Cardiac fibroblast (primary cell): ENCODE measurements around the gene TMCC1.

Experiments
- DNase-seq, 2 donors: peaks; one replicate each; pipeline versions ENCODE4 v3.0.0 to v3.0.0-alpha.2; 2010; ENCODE audit warnings: low read depth in 2 of 2
- H3K4me3 ChIP-seq, 2 donors: replicated peaks in 1 of 2; 1 replicate in 1 of 2; 2 replicates in 1 of 2; pipeline ENCODE4 v1.5.1; 2011; ENCODE audit warnings: low read depth in 2 of 2, low read length in 2 of 2, mild to moderate bottlenecking in 2 of 2, moderate library complexity in 1 of 2
- CTCF ChIP-seq: IDR thresholded peaks from one replicate; pipeline ENCODE4 v1.5.1; 2011; ENCODE audit warnings: low read depth, mild to moderate bottlenecking, low read length, inconsistent platforms

Gene TMCC1

GRCh38 chr3:129602309-129602708 is 291.2 kb downstream of the TMCC1 start:
- H3K4me3 ChIP-seq, result peak overlapping the region in 1 of 2 donors; percentile 99
- DNase-seq, result no peak
- TF ChIP-seq CTCF, result no peak

GRCh38 chr3:129601713-129602112 is 291.8 kb downstream of the TMCC1 start:
- peak overlapping the region in 1 of 2 donors; percentile 99 for H3K4me3 ChIP-seq
- no peak for DNase-seq
- TF ChIP-seq CTCF, result no peak

DNA sequence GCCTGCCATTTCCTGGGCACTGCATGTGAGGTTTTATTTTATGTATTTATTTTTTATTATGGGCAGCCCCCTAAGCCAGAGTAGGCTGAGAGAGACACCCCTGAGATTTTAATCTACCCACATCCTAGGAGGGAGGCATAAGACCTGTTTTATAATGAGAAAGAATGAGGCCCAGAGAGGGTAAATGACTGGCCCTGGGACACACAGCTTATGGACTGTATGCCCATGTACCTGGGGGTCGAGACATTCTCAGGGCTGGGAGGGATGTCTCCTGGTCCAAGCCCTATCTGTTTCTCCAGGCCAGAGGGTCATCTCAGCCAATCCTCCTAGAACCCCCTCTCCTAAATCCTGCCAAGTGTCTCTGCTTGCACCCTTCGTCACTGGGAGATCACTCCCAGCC is 293.2 kb downstream of the TMCC1 start:
- no peak overlapping the region for H3K4me3 ChIP-seq
- no peak for TF ChIP-seq CTCF
- no peak for DNase-seq

- no peak overlapping the region for H3K4me3 ChIP-seq
- DNase-seq, result peak; percentile 79 to 90
- no peak for TF ChIP-seq CTCF
Measured at GRCh38 chr3:129599607-129600006, 293.9 kb downstream of the TMCC1 start.

DNA sequence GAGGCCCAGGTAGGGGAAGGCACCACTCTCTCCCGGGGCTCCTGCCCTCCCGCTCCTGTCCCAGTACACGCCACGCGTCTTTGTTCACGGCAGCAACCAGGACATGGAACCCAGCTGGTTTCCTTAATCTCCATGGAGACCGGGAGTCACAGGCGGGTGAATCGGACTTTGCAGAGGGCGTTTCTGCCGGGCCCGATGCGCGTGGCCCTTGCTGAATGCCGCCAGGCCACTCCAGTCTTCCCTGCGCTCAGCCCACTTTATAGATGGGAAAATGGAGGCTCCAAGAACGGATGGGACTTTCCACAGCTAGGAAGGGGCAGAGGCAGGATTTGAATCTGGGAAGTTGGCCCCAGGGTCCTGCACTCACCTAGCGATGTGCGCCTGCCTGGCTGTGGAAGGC is 294.4 kb downstream of the TMCC1 start:
- H3K4me3 ChIP-seq, result peak overlapping the region in 1 of 2 donors; percentile 7
- TF ChIP-seq CTCF, result no peak
- peak in 1 of 2 donors; percentile 64 for DNase-seq

- no peak overlapping the region for H3K4me3 ChIP-seq
- DNase-seq, result no peak
- no peak for TF ChIP-seq CTCF
Measured at GRCh38 chr3:129598484-129598883, 295.0 kb downstream of the TMCC1 start.

DNA sequence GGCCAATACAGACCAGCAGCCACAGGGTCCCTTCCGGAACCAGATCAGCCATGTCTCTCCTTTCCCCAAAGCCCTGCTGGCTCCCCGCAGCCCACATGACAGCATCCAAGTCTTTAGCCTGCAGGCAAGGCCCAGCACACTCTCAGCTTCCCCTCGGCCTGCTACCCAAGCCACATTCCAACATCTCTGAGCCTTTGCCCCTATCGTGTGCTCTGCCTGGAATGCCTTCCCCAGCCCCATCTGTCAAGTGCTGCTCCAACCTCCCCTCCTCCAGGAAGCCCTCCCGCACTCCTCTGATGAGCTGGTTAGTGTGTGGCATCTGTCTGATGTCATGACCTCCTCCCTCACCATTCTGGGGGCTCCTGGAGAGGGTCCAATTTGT is 295.5 kb downstream of the TMCC1 start:
- DNase-seq, result peak; percentile 46 to 54
- H3K4me3 ChIP-seq, result peak overlapping the region in 1 of 2 donors; percentile 7
- TF ChIP-seq CTCF, result no peak
